Mesenchymal stem cell (in vitro differentiated cells and primary cell): ENCODE measurements around the gene OPA1. TPM values are rescaled to one million over a fixed set of nuclear protein-coding genes. Genes with fewer than 3 reads are reported as not detected.

Experiments used
- DNase-seq: peaks from one replicate; pipeline ENCODE4 v3.0.0-alpha.2; 2013
- H2AFZ ChIP-seq: one replicate; pipeline ENCODE4 v1.6.1; 2013; ENCODE audit warnings: low read depth, mild to moderate bottlenecking, control low read depth, inconsistent platforms, low read length, moderate library complexity
- H2AK5ac ChIP-seq: 2 replicates; pipeline ENCODE4 v1.6.1; 2013; ENCODE audit warnings: low read length, moderate library complexity, mild to moderate bottlenecking, inconsistent platforms; ENCODE audit not compliant: severe bottlenecking
- H2BK120ac ChIP-seq: one replicate; pipeline ENCODE4 v1.6.1; 2013; ENCODE audit warnings: low read depth, mild to moderate bottlenecking, inconsistent platforms, low read length, moderate library complexity
- H2BK12ac ChIP-seq, 2 experiments: one replicate each; pipeline ENCODE4 v1.6.1; 2013; ENCODE audit warnings: inconsistent platforms in 2 of 2, low read length in 2 of 2, mild to moderate bottlenecking in 2 of 2, moderate library complexity in 2 of 2, control low read depth in 1 of 2
- H2BK15ac ChIP-seq: one replicate; pipeline ENCODE4 v1.6.1; 2013; ENCODE audit warnings: mild to moderate bottlenecking, low read depth, inconsistent platforms; ENCODE audit not compliant: poor library complexity, severe bottlenecking
- H2BK5ac ChIP-seq: 2 replicates; pipeline ENCODE4 v1.6.1; 2013; ENCODE audit warnings: low read depth, mild to moderate bottlenecking, low read length, control low read depth, inconsistent platforms; ENCODE audit not compliant: poor library complexity, severe bottlenecking
- H3K14ac ChIP-seq, 2 experiments: one replicate each; pipeline ENCODE4 v1.6.1; 2013; ENCODE audit warnings: inconsistent platforms in 2 of 2, low read length in 2 of 2, control low read depth in 1 of 2, mild to moderate bottlenecking in 1 of 2, moderate library complexity in 1 of 2
- H3K18ac ChIP-seq, 2 experiments: one replicate each; pipeline ENCODE4 v1.6.1; 2013; ENCODE audit warnings: inconsistent platforms in 2 of 2, low read length in 2 of 2, control low read depth in 1 of 2, low read depth in 1 of 2, mild to moderate bottlenecking in 1 of 2
- H3K23ac ChIP-seq, 2 experiments: one replicate each; pipeline ENCODE4 v1.6.1; 2013; ENCODE audit warnings: inconsistent platforms in 2 of 2, low read length in 2 of 2, mild to moderate bottlenecking in 2 of 2, moderate library complexity in 2 of 2, control low read depth in 1 of 2
- H3K27ac ChIP-seq: 2 replicates; pipeline ENCODE4 v1.5.1; 2013; ENCODE audit warnings: mild to moderate bottlenecking, moderate library complexity, low read length, control low read depth, inconsistent platforms; ENCODE audit not compliant: poor library complexity, severe bottlenecking
- H3K27me3 ChIP-seq, 2 experiments: 2 replicates each; pipeline versions ENCODE4 v1.6.1 to v1.7.0; 2013; ENCODE audit warnings: low read length in 2 of 2, mild to moderate bottlenecking in 2 of 2, moderate library complexity in 2 of 2, control low read depth in 1 of 2, inconsistent platforms in 1 of 2; ENCODE audit not compliant: control insufficient read depth in 1 of 2, insufficient read depth in 1 of 2
- H3K36me3 ChIP-seq, 2 experiments: 2 replicates each; pipeline versions ENCODE4 v1.6.1 to v1.7.0; 2013; ENCODE audit warnings: low read length in 2 of 2, control low read depth in 1 of 2, inconsistent platforms in 1 of 2, low read depth in 1 of 2, mild to moderate bottlenecking in 1 of 2; ENCODE audit not compliant: insufficient read depth in 2 of 2, control insufficient read depth in 1 of 2
- H3K4ac ChIP-seq, 2 experiments: one replicate each; pipeline ENCODE4 v1.6.1; 2013; ENCODE audit warnings: inconsistent platforms in 2 of 2, low read length in 2 of 2, mild to moderate bottlenecking in 2 of 2, moderate library complexity in 2 of 2, control low read depth in 1 of 2, low read depth in 1 of 2
- H3K4me1 ChIP-seq: 2 replicates; pipeline ENCODE4 v1.6.1; 2013; ENCODE audit warnings: low read depth, low read length, control low read depth; ENCODE audit not compliant: control insufficient read depth, insufficient read depth
- H3K4me2 ChIP-seq: 2 replicates; pipeline ENCODE4 v1.6.1; 2013; ENCODE audit warnings: low read length, mild to moderate bottlenecking, inconsistent platforms; ENCODE audit not compliant: poor library complexity, severe bottlenecking
- H3K4me3 ChIP-seq, 2 experiments: 2 replicates each; pipeline versions ENCODE4 v1.5.1 to v1.7.0; 2013; ENCODE audit warnings: low read length in 2 of 2, mild to moderate bottlenecking in 2 of 2, control low read depth in 1 of 2, low read depth in 1 of 2; ENCODE audit not compliant: insufficient read depth in 1 of 2
- H3K79me1 ChIP-seq: replicated peaks from 2 replicates; pipeline ENCODE4 v1.6.1; 2013; ENCODE audit warnings: mild to moderate bottlenecking, control low read depth, low read length, inconsistent platforms; ENCODE audit not compliant: poor library complexity, severe bottlenecking
- H3K9ac ChIP-seq: 2 replicates; pipeline ENCODE4 v1.7.0; 2013; ENCODE audit warnings: mild to moderate bottlenecking, low read length, moderate library complexity
- H3K9me3 ChIP-seq: 2 replicates; pipeline ENCODE4 v1.7.0; 2013; ENCODE audit warnings: mild to moderate bottlenecking, low read length; ENCODE audit not compliant: control insufficient read depth
- H4K8ac ChIP-seq: one replicate; pipeline ENCODE4 v1.6.1; 2013; ENCODE audit warnings: inconsistent platforms, mild to moderate bottlenecking, low read length, moderate library complexity
- H4K91ac ChIP-seq: one replicate; pipeline ENCODE4 v1.6.1; 2013; ENCODE audit warnings: mild to moderate bottlenecking, low read length, inconsistent platforms
- WGBS: methylation state at CpG from one replicate; pipeline ENCODE4 v1.1.7; 2013; ENCODE audit warnings: mixed read lengths; 5-methylcytosine and 5-hydroxymethylcytosine counted together
- polyA plus RNA-seq, 2 experiments: library from polyadenylated mRNA; stranded (reverse); fragments of 200-250 nt; gene quantifications; one replicate each; pipeline ENCODE4 v1.2.3, GENCODE V29; 2013

Gene OPA1
- 48.4 TPM for polyA plus RNA-seq (2013, experiment 1 of 2)
- polyA plus RNA-seq (2013, experiment 2 of 2): 47.8 TPM

- Histone ChIP-seq H3K27ac (peak within 1 kb of the TSS; percentile 48), H3K4me1 (peaks cover 4% of the 10 kb centered on the region), H2AFZ (peak within 1 kb of the TSS; percentile 80), H2BK5ac (peak within 1 kb of the TSS; percentile 1), H4K8ac (peak within 1 kb of the TSS; percentile 88), H3K4me2 (peak within 1 kb of the TSS; percentile 54), H3K4me3 (peak within 1 kb of the TSS; percentile 76 to 96), H3K9ac (peak within 1 kb of the TSS; percentile 98), H3K4ac (peak within 1 kb of the TSS in 1 of 2 experiments; percentile 15), H3K27me3 (no peaks in the 10 kb centered on the region), H2BK12ac (peak within 1 kb of the TSS in 1 of 2 experiments; percentile 18), H3K23ac (peak within 1 kb of the TSS in 1 of 2 experiments; percentile 6), H3K36me3 (peaks cover 0 to 9% of the 10 kb centered on the region in 2 experiments), H2BK15ac (peak within 1 kb of the TSS; percentile 12), H2AK5ac (peak within 1 kb of the TSS; percentile 27), H3K18ac (peak within 1 kb of the TSS; percentile 78 to 89), H3K9me3 (no peaks in the 10 kb centered on the region), H4K91ac (peak within 1 kb of the TSS; percentile 29), H3K79me1 (peaks cover 5% of the 10 kb centered on the region), H3K14ac (peak within 1 kb of the TSS in 1 of 2 experiments; percentile 26), H2BK120ac (peak within 1 kb of the TSS; percentile 36)
- peak; percentile 98 for DNase-seq
- 2% methylated on average over 55 of the region's 55 CpGs for WGBS
Measured at GRCh38 chr3:193592841-193593667, at the start of gene OPA1. TSS of gene OPA1 (plus strand) at chr3:193593208. CDS start at chr3:193593378, 170 bp downstream.

- Histone ChIP-seq H2BK15ac (no peak overlapping the region), H3K36me3 (no peaks in the 10 kb centered on the region), H4K8ac (no peak overlapping the region), H3K79me1 (no peaks in the 10 kb centered on the region), H2AFZ (no peak overlapping the region), H3K9me3 (peaks cover 15% of the 10 kb centered on the region), H3K4me3 (no peak overlapping the region), H3K4me2 (no peak overlapping the region), H3K23ac (no peak overlapping the region), H3K27ac (no peak overlapping the region), H2AK5ac (no peak overlapping the region), H2BK12ac (no peak overlapping the region), H3K27me3 (no peaks in the 10 kb centered on the region), H3K9ac (no peak overlapping the region), H4K91ac (no peak overlapping the region), H2BK120ac (no peak overlapping the region), H3K14ac (no peak overlapping the region), H3K18ac (no peak overlapping the region), H3K4ac (no peak overlapping the region), H3K4me1 (no peaks in the 10 kb centered on the region), H2BK5ac (no peak overlapping the region)
- no peak for DNase-seq
- WGBS: no CpG with 5 or more reads among the region's 1 CpG
Measured at GRCh38 chr3:193544289-193544688, 48.7 kb upstream of the OPA1 start.

GRCh38 chr3:193545304-193545703 is 47.7 kb upstream of the OPA1 start:
- Histone ChIP-seq H3K14ac (no peak overlapping the region), H4K91ac (no peak overlapping the region), H3K27ac (no peak overlapping the region), H3K9me3 (peaks cover 15% of the 10 kb centered on the region), H3K27me3 (no peaks in the 10 kb centered on the region), H3K4ac (no peak overlapping the region), H2BK12ac (no peak overlapping the region), H2BK5ac (no peak overlapping the region), H4K8ac (no peak overlapping the region), H3K18ac (no peak overlapping the region), H2AFZ (no peak overlapping the region), H2AK5ac (no peak overlapping the region), H3K79me1 (no peaks in the 10 kb centered on the region), H3K4me1 (no peaks in the 10 kb centered on the region), H3K36me3 (no peaks in the 10 kb centered on the region), H3K4me3 (no peak overlapping the region), H2BK15ac (no peak overlapping the region), H3K23ac (peak overlapping the region in 1 of 2 experiments; percentile 34), H3K9ac (no peak overlapping the region), H2BK120ac (no peak overlapping the region), H3K4me2 (no peak overlapping the region)
- WGBS: 74% methylated on average over 1 of the region's 1 CpG
- no peak for DNase-seq

- H3K79me1 ChIP-seq: no peaks in the 10 kb centered on the region
- H2BK5ac ChIP-seq: no peak overlapping the region
- no peak overlapping the region for H4K91ac ChIP-seq
- peak overlapping the region; percentile 16 for H3K4me2 ChIP-seq
- H3K9me3 ChIP-seq: peaks cover 15% of the 10 kb centered on the region
- H3K27me3 ChIP-seq: no peaks in the 10 kb centered on the region
- no peaks in the 10 kb centered on the region for H3K36me3 ChIP-seq
- H2AK5ac ChIP-seq: no peak overlapping the region
- H2BK120ac ChIP-seq: no peak overlapping the region
- no peak overlapping the region for H3K23ac ChIP-seq
- no peak overlapping the region for H3K4ac ChIP-seq
- no peak overlapping the region for H3K14ac ChIP-seq
- H3K18ac ChIP-seq: no peak overlapping the region
- H2BK12ac ChIP-seq: no peak overlapping the region
- no peak overlapping the region for H3K27ac ChIP-seq
- H3K9ac ChIP-seq: no peak overlapping the region
- no peak overlapping the region for H2AFZ ChIP-seq
- H2BK15ac ChIP-seq: no peak overlapping the region
- no peaks in the 10 kb centered on the region for H3K4me1 ChIP-seq
- no peak overlapping the region for H3K4me3 ChIP-seq
- H4K8ac ChIP-seq: no peak overlapping the region
- no peak for DNase-seq
Measured at GRCh38 chr3:193546129-193546528, 46.9 kb upstream of the OPA1 start.
